IMR-90 (cell line): ENCODE data around the gene EME2. TPM values are rescaled to one million over a fixed set of nuclear protein-coding genes. Genes with fewer than 3 reads are reported as not detected.

ENCODE experiments used
- ATAC-seq: fragments of 200-7000 bp; cut with Tn5 transposase; 2 replicates; pipeline ENCODE4 v1.9.1; 2020; ENCODE audit warnings: low read depth, mild to moderate bottlenecking, moderate library complexity
- BruUV-seq: library from RNA; stranded (reverse); fragments of 400-500 nt; replicated peaks from 2 replicates; lab custom pipeline; 2021; lab: Mats Ljungman, UMichigan
- CTCF ChIA-PET: fragments of 300-600 bp; formaldehyde crosslinking; extraction: SDS; loops from one replicate; lab custom pipeline; 2021; ENCODE audit warnings: antibody characterized with exemption; lab: Yijun Ruan, JAX
- POLR2A ChIA-PET: fragments of 300-600 bp; sonication (Branson Sonifier 250); formaldehyde crosslinking; loops from one replicate; lab custom pipeline; 2022; ENCODE audit warnings: antibody characterized with exemption; ENCODE audit not compliant: unreplicated experiment; lab: Charles Lee
- DNase-seq: peaks from one replicate; pipeline ENCODE4 v3.0.0; 2013
- H2AFZ ChIP-seq: replicated peaks from 2 replicates; pipeline ENCODE3; 2013; ENCODE audit warnings: low read length, mild to moderate bottlenecking; ENCODE audit not compliant: poor library complexity
- H2AK5ac ChIP-seq: 2 replicates; pipeline ENCODE4 v1.6.1; 2013; ENCODE audit warnings: low read depth, low read length, inconsistent platforms
- H2AK9ac ChIP-seq: replicated peaks from 2 replicates; pipeline ENCODE3; 2013; ENCODE audit warnings: mild to moderate bottlenecking, low read depth, low read length, moderate library complexity; ENCODE audit not compliant: poor library complexity
- H2BK120ac ChIP-seq: 2 replicates; pipeline ENCODE4 v1.6.1; 2013; ENCODE audit warnings: low read depth, low read length, inconsistent platforms
- H2BK15ac ChIP-seq: 3 replicates; pipeline ENCODE4 v1.6.1; 2013; ENCODE audit warnings: low read depth, low read length, inconsistent platforms
- H2BK20ac ChIP-seq: 2 replicates; pipeline ENCODE4 v1.6.1; 2013; ENCODE audit warnings: low read depth, mild to moderate bottlenecking, inconsistent platforms, low read length, moderate library complexity
- H2BK5ac ChIP-seq: 2 replicates; pipeline ENCODE4 v1.6.1; 2013; ENCODE audit warnings: mild to moderate bottlenecking, low read depth, low read length, inconsistent platforms; ENCODE audit not compliant: poor library complexity, severe bottlenecking
- H3K14ac ChIP-seq: replicated peaks from 2 replicates; pipeline ENCODE4 v1.6.1; 2013; ENCODE audit warnings: low read depth, low read length, inconsistent platforms
- H3K18ac ChIP-seq: 2 replicates; pipeline ENCODE4 v1.6.1; 2013; ENCODE audit warnings: low read depth, low read length, control low read depth
- H3K23ac ChIP-seq: 2 replicates; pipeline ENCODE4 v1.6.1; 2013; ENCODE audit warnings: low read depth, low read length, inconsistent platforms
- H3K27ac ChIP-seq: 2 replicates; pipeline ENCODE4 v1.5.1; 2013; ENCODE audit warnings: mild to moderate bottlenecking, control low read depth, low read length; ENCODE audit not compliant: insufficient read depth
- H3K27me3 ChIP-seq: 2 replicates; pipeline ENCODE4 v1.6.1; 2013; ENCODE audit warnings: low read length; ENCODE audit not compliant: control insufficient read depth, insufficient read depth
- H3K36me3 ChIP-seq: 2 replicates; pipeline ENCODE4 v1.6.1; 2013; ENCODE audit warnings: low read length, mixed read lengths; ENCODE audit not compliant: control insufficient read depth, insufficient read depth
- H3K4ac ChIP-seq: 2 replicates; pipeline ENCODE4 v1.6.1; 2013; ENCODE audit warnings: low read depth, low read length, inconsistent platforms
- H3K4me1 ChIP-seq: 2 replicates; pipeline ENCODE4 v1.6.1; 2013; ENCODE audit warnings: low read length, mixed read lengths; ENCODE audit not compliant: control insufficient read depth, insufficient read depth
- H3K4me2 ChIP-seq: 2 replicates; pipeline ENCODE4 v1.6.1; 2013; ENCODE audit warnings: low read depth, mild to moderate bottlenecking, control low read depth, low read length, moderate library complexity
- H3K4me3 ChIP-seq: 2 replicates; pipeline ENCODE4 v1.5.1; 2013; ENCODE audit warnings: low read depth, mild to moderate bottlenecking, control low read depth, low read length, moderate library complexity; ENCODE audit not compliant: insufficient read depth
- H3K56ac ChIP-seq: 2 replicates; pipeline ENCODE4 v1.6.1; 2013; ENCODE audit warnings: low read length, inconsistent platforms; ENCODE audit not compliant: insufficient read depth; ENCODE audit errors: extremely low read depth
- H3K79me1 ChIP-seq, 2 experiments: 2 replicates each; pipeline ENCODE4 v1.6.1; 2013; ENCODE audit warnings: low read length in 2 of 2, inconsistent platforms in 1 of 2, low read depth in 1 of 2
- H3K9ac ChIP-seq: 2 replicates; pipeline ENCODE4 v1.6.1; 2013; ENCODE audit warnings: low read depth, low read length, control low read depth
- H3K9me1 ChIP-seq: 2 replicates; pipeline ENCODE4 v1.6.1; 2013; ENCODE audit warnings: low read length, inconsistent platforms; ENCODE audit not compliant: insufficient read depth
- H3K9me3 ChIP-seq: 2 replicates; pipeline ENCODE4 v1.6.1; 2013; ENCODE audit warnings: low read length; ENCODE audit not compliant: control insufficient read depth, insufficient read depth
- H4K20me1 ChIP-seq: 2 replicates; pipeline ENCODE4 v1.6.1; 2013; ENCODE audit warnings: low read length, inconsistent platforms; ENCODE audit not compliant: insufficient read depth
- H4K5ac ChIP-seq: 2 replicates; pipeline ENCODE4 v1.6.1; 2013; ENCODE audit warnings: mild to moderate bottlenecking, low read depth, low read length, control low read depth
- H4K8ac ChIP-seq, 2 experiments: 2 replicates each; pipeline ENCODE4 v1.6.1; 2013; ENCODE audit warnings: low read depth in 2 of 2, low read length in 2 of 2, control low read depth in 1 of 2, inconsistent platforms in 1 of 2
- H4K91ac ChIP-seq: 2 replicates; pipeline ENCODE4 v1.6.1; 2013; ENCODE audit warnings: low read depth, low read length, inconsistent platforms; ENCODE audit not compliant: insufficient read depth
- BHLHE40 ChIP-seq: fragments of 150-350 bp; IDR thresholded peaks from 2 replicates; pipeline ENCODE4 v1.6.1; 2016; ENCODE audit warnings: mild to moderate bottlenecking, low read depth, low read length
- CHD1 ChIP-seq: IDR thresholded peaks from 2 replicates; pipeline ENCODE4 v1.6.1; 2012; ENCODE audit warnings: low read depth, low read length, improper control_type of control experiment
- MAZ ChIP-seq: IDR thresholded peaks from 2 replicates; pipeline ENCODE4 v1.6.1; 2012; ENCODE audit warnings: low read depth, mild to moderate bottlenecking, low read length, improper control_type of control experiment, moderate library complexity, borderline replicate concordance
- POLR2A ChIP-seq: IDR thresholded peaks from 2 replicates; pipeline ENCODE4 v1.6.1; 2012; ENCODE audit warnings: mild to moderate bottlenecking, low read depth, low read length
- RCOR1 ChIP-seq: IDR thresholded peaks from 2 replicates; pipeline ENCODE4 v1.6.1; 2012; ENCODE audit warnings: mild to moderate bottlenecking, low read length, improper control_type of control experiment; ENCODE audit not compliant: insufficient replicate concordance
- SMC3 ChIP-seq: fragments of 150-350 bp; IDR thresholded peaks from 2 replicates; pipeline ENCODE4 v1.6.1; 2016; ENCODE audit warnings: low read depth, mild to moderate bottlenecking, antibody characterized with exemption, low read length, moderate library complexity
- USF2 ChIP-seq: fragments of 150-350 bp; IDR thresholded peaks from 2 replicates; pipeline ENCODE4 v1.6.1; 2017; ENCODE audit warnings: mild to moderate bottlenecking, antibody characterized with exemption, low read length, low read depth
- WGBS, 2 experiments: methylation state at CpG; one replicate each; pipeline versions ENCODE4 v1.1.5 to v1.1.7; 2013; ENCODE audit warnings: missing lambda C conversion rate in 2 of 2; ENCODE audit not compliant: insufficient read length in 1 of 2; ENCODE audit errors: extremely low coverage in 2 of 2; 5-methylcytosine and 5-hydroxymethylcytosine counted together
- dilution Hi-C: fragments of 300-500 bp; cut with HindIII; formaldehyde crosslinking; loops from one replicate; pipeline ENCODE4 v1.14.3; 2018; ENCODE audit warnings: low sequenced_read_pairs; ENCODE audit not compliant: unreplicated experiment
- in situ Hi-C: fragments of 300-500 bp; cut with MboI; formaldehyde crosslinking; loops from 3 replicates; pipeline ENCODE4 v1.14.3; 2019; ENCODE audit warnings: low sequenced_read_pairs, inconsistent platforms, mixed read lengths
- intact Hi-C: fragments of 100-400 bp; cut with micrococcal nuclease; formaldehyde crosslinking; loops from 2 replicates; pipeline ENCODE4 v1.10.0; 2022
- polyA plus RNA-seq, 3 experiments: library from polyadenylated mRNA; depleted of rRNA; stranded (reverse); fragments of >200 nt; gene quantifications; 2 replicates each; pipeline ENCODE4 v1.2.3, GENCODE V29; 2012; ENCODE audit warnings: low replicate concordance in 1 of 3
- total RNA-seq: library from RNA; depleted of rRNA; stranded (reverse); fragments of >200 nt; gene quantifications from 2 replicates; pipeline ENCODE4 v1.2.3, GENCODE V29; 2012

Gene EME2
- total and polyA plus RNA-seq, 2 of the 4 experiments (the other 2 are of a cell fraction), result 1.3 to 9.6 TPM

DNA sequence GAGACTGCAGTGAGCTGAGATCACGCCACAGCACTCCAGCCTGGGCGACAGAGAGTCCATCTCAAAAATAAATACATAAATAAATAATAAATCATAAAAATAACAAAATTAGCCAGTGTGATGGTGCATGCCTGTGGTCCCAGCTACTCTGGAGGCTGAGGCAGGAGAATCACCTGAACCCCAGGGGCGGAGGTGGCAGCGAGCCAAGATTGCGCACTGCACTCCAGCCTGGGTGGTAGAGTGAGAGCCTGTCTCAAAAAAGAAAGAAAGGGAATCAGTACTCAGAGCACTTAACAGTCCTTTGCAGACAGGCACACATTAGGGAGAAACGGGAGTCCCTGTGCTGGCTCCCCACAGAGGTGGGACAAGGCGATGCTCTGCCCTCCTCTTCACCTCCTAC is 41.5 kb upstream of the EME2 start:
- Histone ChIP-seq H4K91ac (no peak overlapping the region), H3K18ac (no peak overlapping the region), H2BK15ac (no peak overlapping the region), H3K9ac (no peak overlapping the region), H3K27me3 (no peaks in the 10 kb centered on the region), H3K79me1 (peaks cover 18 to 56% of the 10 kb centered on the region in 2 experiments; a peak in 3 of 4 replicates), H4K8ac (no peak overlapping the region), H3K27ac (no peak overlapping the region), H2AK9ac (no peak overlapping the region), H3K4ac (no peak overlapping the region), H2BK20ac (no peak overlapping the region), H3K23ac (no peak overlapping the region), H3K9me3 (no peaks in the 10 kb centered on the region), H3K4me1 (no peaks in the 10 kb centered on the region), H4K20me1 (peaks cover 32% of the 10 kb centered on the region), H3K56ac (no peak overlapping the region), H2BK5ac (no peak overlapping the region), H2AFZ (no peak overlapping the region), H2AK5ac (no peak overlapping the region), H3K36me3 (peaks cover 74% of the 10 kb centered on the region), H3K4me3 (no peak overlapping the region), H3K9me1 (peaks cover 6% of the 10 kb centered on the region), H3K4me2 (no peak overlapping the region), H4K5ac (no peak overlapping the region), H2BK120ac (no peak overlapping the region), H3K14ac (no peak overlapping the region)
- no peak for DNase-seq
- ChIA-PET POLR2A (no interaction called here), CTCF (no interaction called here)
- no peak for ATAC-seq
- TF ChIP-seq CHD1 (no peak), RCOR1 (no peak), MAZ (no peak), SMC3 (no peak), USF2 (no peak), BHLHE40 (no peak), POLR2A (no peak)
- intact Hi-C loops (no loop called here), in situ Hi-C loops (no loop called here), dilution Hi-C loops (no loop called here)
- BruUV-seq, result no TSS peak
- WGBS, 2 experiments, result no CpG with 5 or more reads among the region's 7 CpGs
